Measurements from ENCODE around the gene SLC49A3.
"Not testable (repeated sequence)": the region's sequence is repeated elsewhere in the genome, so short reads cannot be mapped to it uniquely, and the experiment has no call there.

Gene SLC49A3

DNA sequence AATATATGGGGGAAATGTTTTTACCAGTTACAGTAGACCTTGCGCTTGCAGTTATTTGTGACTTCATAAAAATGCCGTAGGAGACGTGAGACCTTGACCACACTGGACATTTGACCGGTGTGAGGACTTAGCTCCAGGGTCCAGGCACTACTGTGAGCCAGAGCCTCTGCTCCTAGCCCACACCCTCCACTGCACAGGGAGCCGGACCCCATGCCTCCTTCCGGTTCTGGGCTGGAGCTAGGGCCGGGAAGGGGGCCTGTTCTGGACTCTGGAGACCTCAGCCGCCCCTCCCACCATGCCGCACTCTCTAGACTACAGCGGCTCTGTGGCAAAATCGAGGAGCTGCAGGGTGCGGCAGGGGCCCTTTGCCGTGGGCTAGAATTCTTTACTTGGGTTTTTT, 22.0 kb upstream of the SLC49A3 start:
- no peak overlapping the region for H3K4me3 ChIP-seq (replicated peaks; ENCODE audit: low read depth, low read length)
- DNase-seq (ENCODE audit: low read depth), result no peak
- TF ChIP-seq, protein P1, sequence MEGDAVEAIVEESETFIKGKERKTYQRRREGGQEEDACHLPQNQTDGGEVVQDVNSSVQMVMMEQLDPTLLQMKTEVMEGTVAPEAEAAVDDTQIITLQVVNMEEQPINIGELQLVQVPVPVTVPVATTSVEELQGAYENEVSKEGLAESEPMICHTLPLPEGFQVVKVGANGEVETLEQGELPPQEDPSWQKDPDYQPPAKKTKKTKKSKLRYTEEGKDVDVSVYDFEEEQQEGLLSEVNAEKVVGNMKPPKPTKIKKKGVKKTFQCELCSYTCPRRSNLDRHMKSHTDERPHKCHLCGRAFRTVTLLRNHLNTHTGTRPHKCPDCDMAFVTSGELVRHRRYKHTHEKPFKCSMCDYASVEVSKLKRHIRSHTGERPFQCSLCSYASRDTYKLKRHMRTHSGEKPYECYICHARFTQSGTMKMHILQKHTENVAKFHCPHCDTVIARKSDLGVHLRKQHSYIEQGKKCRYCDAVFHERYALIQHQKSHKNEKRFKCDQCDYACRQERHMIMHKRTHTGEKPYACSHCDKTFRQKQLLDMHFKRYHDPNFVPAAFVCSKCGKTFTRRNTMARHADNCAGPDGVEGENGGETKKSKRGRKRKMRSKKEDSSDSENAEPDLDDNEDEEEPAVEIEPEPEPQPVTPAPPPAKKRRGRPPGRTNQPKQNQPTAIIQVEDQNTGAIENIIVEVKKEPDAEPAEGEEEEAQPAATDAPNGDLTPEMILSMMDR (IDR thresholded peaks at IDR 0.05; ENCODE audit: low read length, missing control alignments), result no peak

DNA sequence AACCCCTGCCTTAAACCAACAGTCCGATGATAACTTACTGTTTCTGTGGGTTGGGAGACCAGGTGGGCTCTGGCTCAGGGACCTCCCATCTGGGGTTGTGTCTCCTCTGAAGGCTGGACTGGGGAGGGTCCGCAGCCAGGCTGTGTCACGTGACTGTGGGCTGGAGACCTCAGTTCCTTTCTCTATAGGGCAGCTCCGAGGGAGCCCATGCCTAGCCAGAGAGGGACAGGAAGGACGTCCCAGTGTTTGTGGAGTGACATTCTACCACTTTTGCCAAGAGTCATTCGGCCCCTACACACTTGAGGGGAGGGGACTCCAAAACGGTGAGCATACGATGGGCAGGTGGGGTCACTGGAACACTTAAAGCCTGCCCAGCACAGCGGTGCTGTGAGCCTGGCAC, 21.2 kb upstream of the SLC49A3 start:
- TF ChIP-seq, protein P1 (IDR thresholded peaks at IDR 0.05; ENCODE audit: low read length, missing control alignments), result no peak
- DNase-seq (ENCODE audit: low read depth), result no peak
- H3K4me3 ChIP-seq (replicated peaks; ENCODE audit: low read depth, low read length), result no peak overlapping the region

DNA sequence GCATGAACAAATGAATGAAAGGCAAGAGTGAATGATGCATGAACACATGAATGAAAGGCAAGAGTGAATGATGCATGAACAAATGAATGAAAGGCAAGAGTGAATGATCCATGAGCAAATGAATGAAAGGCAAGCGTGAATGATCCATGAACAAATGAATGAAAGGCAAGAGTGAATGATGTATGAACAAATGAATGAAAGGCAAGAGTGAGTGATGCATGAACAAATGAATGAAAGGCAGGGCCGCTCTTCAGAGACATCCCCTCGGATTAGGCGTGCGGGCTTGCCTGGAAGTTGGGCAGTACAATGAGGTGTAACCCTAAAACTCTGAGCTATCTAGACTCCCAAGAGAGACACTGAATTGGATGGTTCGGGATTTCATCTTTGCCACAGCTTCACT, 20.4 kb upstream of the SLC49A3 start:
- no peak overlapping the region for H3K4me3 ChIP-seq (replicated peaks; ENCODE audit: low read depth, low read length)
- no peak for DNase-seq (ENCODE audit: low read depth)
- TF ChIP-seq, protein P1 (IDR thresholded peaks at IDR 0.05; ENCODE audit: low read length, missing control alignments), result no peak

DNA sequence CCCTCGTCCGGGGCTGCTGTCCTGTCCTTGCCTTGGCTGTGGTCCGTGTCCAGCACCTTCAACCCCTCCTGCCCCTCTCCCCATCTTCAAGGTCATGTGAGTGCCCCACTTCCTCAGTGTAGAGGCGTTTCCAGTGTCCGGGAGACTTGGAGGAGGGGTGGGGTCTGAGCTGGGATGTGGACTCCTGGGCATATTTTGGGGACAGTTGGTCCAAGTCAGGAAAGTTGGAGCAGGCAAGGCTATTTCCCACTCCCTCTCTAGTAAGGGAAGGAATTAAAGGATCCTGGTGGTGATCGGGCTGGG, 19.6 kb upstream of the SLC49A3 start:
- H3K4me3 ChIP-seq (replicated peaks; ENCODE audit: low read depth, low read length), result no peak overlapping the region
- TF ChIP-seq, protein P1 (IDR thresholded peaks at IDR 0.05; ENCODE audit: low read length, missing control alignments), result no peak
- DNase-seq (ENCODE audit: low read depth), result no peak

DNA sequence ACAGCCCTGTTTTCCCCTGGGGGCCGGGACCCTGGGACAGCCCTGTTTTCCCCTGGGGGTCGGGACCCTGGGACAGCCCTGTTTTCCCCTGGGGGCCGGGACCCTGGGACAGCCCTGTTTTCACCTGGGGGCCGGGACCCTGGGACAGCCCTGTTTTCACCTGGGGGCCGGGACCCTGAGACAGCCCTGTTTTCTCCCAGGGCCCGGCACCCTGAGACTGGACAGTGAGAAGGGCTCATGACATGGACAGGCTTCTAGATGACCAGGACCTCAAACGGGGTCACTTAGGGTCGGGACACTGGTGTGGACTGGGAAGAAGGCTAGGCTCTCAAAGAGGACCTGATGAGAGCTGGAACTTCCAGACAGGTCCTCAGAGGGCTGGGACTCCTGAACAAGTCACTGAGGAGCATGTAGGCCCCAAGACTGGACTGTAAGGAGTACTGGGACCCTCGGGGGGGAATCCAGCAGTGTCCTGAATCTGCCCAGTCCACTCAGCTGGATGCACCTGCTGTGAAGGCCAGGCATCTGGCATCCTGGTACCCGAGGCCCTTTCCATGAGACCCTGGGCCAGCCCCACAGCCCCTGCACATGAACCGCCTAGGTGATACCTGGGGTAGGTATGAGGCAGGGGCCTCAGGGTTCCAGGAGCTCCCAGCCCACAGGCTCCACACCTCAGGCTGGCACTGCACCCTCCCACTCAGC, 19.1 kb upstream of the SLC49A3 start:
- DNase-seq (ENCODE audit: low read depth), result no peak
- TF ChIP-seq, protein P1 (IDR thresholded peaks at IDR 0.05; ENCODE audit: low read length, missing control alignments), result no peak
- no peak overlapping the region for H3K4me3 ChIP-seq (replicated peaks; ENCODE audit: low read depth, low read length)

DNA sequence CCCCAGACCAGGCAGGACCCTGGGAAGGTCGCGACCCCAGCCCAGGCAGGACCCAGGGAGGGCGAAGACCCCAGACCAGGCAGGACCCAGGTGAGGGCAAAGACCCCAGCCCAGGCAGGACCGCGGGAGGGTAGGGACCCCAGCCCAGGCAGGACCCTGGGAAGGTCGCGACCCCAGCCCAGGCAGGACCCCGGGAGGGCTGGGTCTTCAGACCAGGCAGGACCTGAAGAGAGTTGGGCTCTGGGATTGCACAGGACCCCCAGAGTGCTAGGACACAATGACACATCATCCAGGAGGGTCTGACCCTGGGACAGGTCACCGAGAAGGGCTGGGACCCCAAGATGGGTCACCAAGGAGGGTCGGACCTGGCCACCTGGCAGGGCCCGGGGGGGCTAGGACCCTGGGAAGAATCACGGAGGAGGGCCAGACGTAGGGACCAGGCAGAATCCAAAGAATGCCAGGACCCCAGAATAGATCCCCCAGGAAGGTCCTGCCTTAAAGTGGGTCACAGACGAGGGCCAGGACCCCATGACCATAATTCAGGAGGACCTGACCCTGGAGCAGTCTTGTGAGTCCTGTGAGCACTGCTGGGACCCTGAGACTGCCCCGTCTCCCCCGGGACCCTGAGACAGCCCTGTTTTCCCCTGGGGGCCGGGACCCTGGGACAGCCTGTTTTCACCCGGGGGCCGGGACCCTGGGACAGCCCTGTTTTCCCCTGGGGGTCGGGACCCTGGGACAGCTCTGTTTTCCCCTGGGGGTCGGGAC, 18.1 kb upstream of the SLC49A3 start:
- H3K4me3 ChIP-seq (replicated peaks; ENCODE audit: low read depth, low read length), result peak overlapping the region; percentile 85
- no peak for DNase-seq (ENCODE audit: low read depth)
- TF ChIP-seq, protein P1 (IDR thresholded peaks at IDR 0.05; ENCODE audit: low read length, missing control alignments), result no peak

DNA sequence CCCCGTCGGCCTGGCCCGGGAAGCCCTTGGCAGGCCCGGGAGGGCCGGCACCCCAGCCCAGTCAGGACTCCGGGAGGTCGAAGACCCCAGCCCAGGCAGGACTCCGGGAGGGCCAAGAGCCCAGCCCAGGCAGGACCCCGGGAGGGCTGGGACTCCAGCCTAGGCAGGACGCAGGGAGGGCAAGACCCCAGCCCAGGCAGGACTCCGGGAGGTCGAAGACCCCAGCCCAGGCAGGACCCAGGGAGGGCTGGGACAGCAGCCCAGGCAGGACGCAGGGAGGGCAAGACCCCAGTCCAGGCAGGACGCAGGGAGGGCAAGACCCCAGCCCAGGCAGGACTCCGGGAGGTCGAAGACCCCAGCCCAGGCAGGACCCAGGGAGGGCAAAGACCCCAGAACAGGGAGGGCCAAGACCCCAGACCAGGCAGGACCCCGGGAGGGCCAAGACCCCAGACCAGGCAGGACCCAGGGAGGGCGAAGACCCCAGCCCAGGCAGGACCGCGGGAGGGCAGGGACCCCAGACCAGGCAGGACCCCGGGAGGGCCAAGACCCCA, 17.2 kb upstream of the SLC49A3 start:
- peak overlapping the region; percentile 85 for H3K4me3 ChIP-seq (replicated peaks; ENCODE audit: low read depth, low read length)
- DNase-seq (ENCODE audit: low read depth), result not testable (repeated sequence)

Measured in fibroblast of pulmonary artery (primary cell).